NOMO-1 treated with dmso at 0.1 percent for 144 hours (cell line): ENCODE measurements around the gene CHKA.

Experiments
- DNase-seq: peaks from one replicate; lab custom pipeline; 2025; ENCODE audit not compliant: unreplicated experiment; lab: John Stamatoyannopoulos, UW

Gene CHKA

GRCh38 chr11:68016904-68017817, 104.0 kb downstream of the CHKA start:
- DNase-seq: no peak

GRCh38 chr11:68016161-68016903, 104.9 kb downstream of the CHKA start:
- DNase-seq: no peak

GRCh38 chr11:68015467-68015866, 105.7 kb downstream of the CHKA start:
- no peak for DNase-seq

GRCh38 chr11:68014947-68015447, 106.2 kb downstream of the CHKA start:
- no peak for DNase-seq

GRCh38 chr11:68014157-68014946, 106.8 kb downstream of the CHKA start:
- no peak for DNase-seq

- DNase-seq: no peak
Observed at GRCh38 chr11:68013611-68014156, 107.5 kb downstream of the CHKA start.

- no peak for DNase-seq
Observed at GRCh38 chr11:68012843-68013610, 108.2 kb downstream of the CHKA start.

- DNase-seq: no peak
Observed at GRCh38 chr11:68012044-68012842, 108.9 kb downstream of the CHKA start.

- peak; percentile 35 for DNase-seq
Observed at GRCh38 chr11:68011051-68011943, 109.9 kb downstream of the CHKA start.

- peak; percentile 96 for DNase-seq
Observed at GRCh38 chr11:68010090-68011041, 110.8 kb downstream of the CHKA start, which contains the start of gene ALDH3B1. Gene ALDH3B1, plus strand, starts transcription at chr11:68010327. Its CDS starts 4,971 bp downstream, at chr11:68015298.

GRCh38 chr11:68009391-68010089, 111.6 kb downstream of the CHKA start:
- DNase-seq: peak; percentile 60

GRCh38 chr11:68008381-68009337, 112.5 kb downstream of the CHKA start:
- no peak for DNase-seq

- DNase-seq: no peak
Observed at GRCh38 chr11:68007498-68008380, 113.4 kb downstream of the CHKA start.

- DNase-seq: no peak
Observed at GRCh38 chr11:68006606-68007166, 114.5 kb downstream of the CHKA start.
